Measurements from ENCODE around the gene FASLG. TPM values are rescaled to one million over a fixed set of nuclear protein-coding genes. Genes with fewer than 3 reads are reported as not detected.

The FASLG gene
- total and polyA plus RNA-seq, 4 donors: 0.14 to 0.61 (median 0.30) TPM

GRCh38 chr1:172613294-172613693, 45.6 kb upstream of the FASLG start:
- Histone ChIP-seq H3K27ac (ENCODE audit: low read depth in 1 of 2, low read length in 2 of 2) (no peak overlapping the region), H3K9ac (ENCODE audit: low read depth in 1 of 2, low read length in 2 of 2) (no peak overlapping the region), H3K36me3 (ENCODE audit: control insufficient read depth in 4 of 4, insufficient read depth in 3 of 4, low read depth in 1 of 4, low read length in 3 of 4) (peaks cover 3 to 13% (median 5%) of the 10 kb centered on the region in 4 donors), H3K4me3 (ENCODE audit: low read depth in 1 of 3, low read length in 3 of 3) (no peak overlapping the region), H3K9me3 (ENCODE audit: control insufficient read depth in 4 of 4, low read length in 3 of 4) (peaks cover 0 to 7% (median under 1%) of the 10 kb centered on the region in 4 donors), H3K27me3 (ENCODE audit: control insufficient read depth in 4 of 4, insufficient read depth in 4 of 4, low read length in 3 of 4) (no peaks in the 10 kb centered on the region), H3K4me1 (ENCODE audit: control insufficient read depth in 4 of 4, insufficient read depth in 4 of 4, low read length in 3 of 4) (no peaks in the 10 kb centered on the region)
- no peak for DNase-seq (ENCODE audit: low spot score)
- TF ChIP-seq, protein P1, sequence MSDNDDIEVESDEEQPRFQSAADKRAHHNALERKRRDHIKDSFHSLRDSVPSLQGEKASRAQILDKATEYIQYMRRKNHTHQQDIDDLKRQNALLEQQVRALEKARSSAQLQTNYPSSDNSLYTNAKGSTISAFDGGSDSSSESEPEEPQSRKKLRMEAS (IDR thresholded peaks at IDR 0.05): no peak
- TF ChIP-seq SP1 (IDR thresholded peaks at IDR 0.05) (no peak), JUND (IDR thresholded peaks at IDR 0.05) (no peak), RAD21 (IDR thresholded peaks at IDR 0.05) (no peak), GABPA (IDR thresholded peaks at IDR 0.05 in 1 of 2, conservative IDR thresholded peaks at IDR 0.05 in 1 of 2) (no peak), YY1 (IDR thresholded peaks at IDR 0.05) (no peak), ZBTB33 (IDR thresholded peaks at IDR 0.05) (no peak), EGR1 (IDR thresholded peaks at IDR 0.05; ENCODE audit: low read depth in 2 of 2) (no peak), REST (IDR thresholded peaks at IDR 0.05) (no peak), FOXA1 (IDR thresholded peaks at IDR 0.05) (no peak), RXRA (IDR thresholded peaks at IDR 0.05) (no peak), HNF4G (IDR thresholded peaks at IDR 0.05) (no peak), FOXA2 (IDR thresholded peaks at IDR 0.05) (no peak), TAF1 (conservative IDR thresholded peaks at IDR 0.05) (no peak)
- TF ChIP-seq, protein P2, sequence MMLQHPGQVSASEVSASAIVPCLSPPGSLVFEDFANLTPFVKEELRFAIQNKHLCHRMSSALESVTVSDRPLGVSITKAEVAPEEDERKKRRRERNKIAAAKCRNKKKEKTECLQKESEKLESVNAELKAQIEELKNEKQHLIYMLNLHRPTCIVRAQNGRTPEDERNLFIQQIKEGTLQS (IDR thresholded peaks at IDR 0.05): no peak
- 93% methylated on average over 2 of the region's 2 CpGs for WGBS

DNA sequence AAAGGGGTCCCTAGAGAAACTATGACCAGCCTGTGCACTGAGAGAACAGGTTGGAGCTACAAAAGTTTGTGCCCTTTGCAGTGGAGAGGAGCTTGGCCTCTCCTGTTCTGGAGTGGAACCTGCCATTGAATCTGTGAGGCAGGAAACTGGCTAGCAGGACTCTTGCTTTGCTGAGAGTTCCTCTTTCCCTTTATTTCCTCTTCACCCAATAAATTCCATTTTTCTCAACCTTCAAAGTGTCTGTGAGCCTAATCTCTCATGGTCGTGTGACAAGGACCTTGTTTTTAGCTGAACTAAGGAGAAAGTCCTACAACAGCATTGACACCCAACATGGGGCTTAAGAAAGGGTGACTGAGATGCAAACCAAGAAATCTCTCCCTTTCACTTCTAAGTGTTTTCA, 42.7 kb upstream of the FASLG start:
- 54% methylated on average over 1 of the region's 1 CpG for WGBS
- H3K9ac ChIP-seq (ENCODE audit: low read depth in 1 of 2, low read length in 2 of 2): no peak overlapping the region
- no peak for TF ChIP-seq NR2F2 (IDR thresholded peaks at IDR 0.05)
- TF ChIP-seq, protein P2 (IDR thresholded peaks at IDR 0.05): no peak
- DNase-seq (ENCODE audit: low spot score): no peak
- no peaks in the 10 kb centered on the region for H3K4me1 ChIP-seq (ENCODE audit: control insufficient read depth in 4 of 4, insufficient read depth in 4 of 4, low read length in 3 of 4)
- H3K36me3 ChIP-seq (ENCODE audit: control insufficient read depth in 4 of 4, insufficient read depth in 3 of 4, low read depth in 1 of 4, low read length in 3 of 4): no peaks in the 10 kb centered on the region
- peaks cover 0 to 11% (median 5%) of the 10 kb centered on the region in 4 donors for H3K9me3 ChIP-seq (ENCODE audit: control insufficient read depth in 4 of 4, low read length in 3 of 4)
- H3K4me3 ChIP-seq (ENCODE audit: low read depth in 1 of 3, low read length in 3 of 3): no peak overlapping the region
- H3K27ac ChIP-seq (ENCODE audit: low read depth in 1 of 2, low read length in 2 of 2): no peak overlapping the region
- H3K27me3 ChIP-seq (ENCODE audit: control insufficient read depth in 4 of 4, insufficient read depth in 4 of 4, low read length in 3 of 4): no peaks in the 10 kb centered on the region
